A673 (cell line): ENCODE results near the gene ZNF488. TPM values are rescaled to one million over a fixed set of nuclear protein-coding genes. Genes with fewer than 3 reads are reported as not detected.

ENCODE experiments used
- BruUV-seq: library from RNA; stranded (reverse); fragments of 400-500 nt; replicated peaks from 2 replicates; lab custom pipeline; 2021; lab: Mats Ljungman, UMichigan
- CTCF ChIA-PET: fragments of 300-600 bp; sonication (Branson Sonifier 250); formaldehyde crosslinking; loops from one replicate; lab custom pipeline; 2022; ENCODE audit warnings: antibody characterized with exemption; lab: Charles Lee
- POLR2A ChIA-PET: fragments of 300-600 bp; sonication (Branson Sonifier 250); formaldehyde crosslinking; loops from one replicate; lab custom pipeline; 2022; ENCODE audit warnings: antibody characterized with exemption; ENCODE audit not compliant: low non-redundant PET; lab: Charles Lee
- DNase-seq: peaks from one replicate; pipeline ENCODE4 v3.0.0-alpha.2; 2015; ENCODE audit warnings: low spot score
- H3K27ac ChIP-seq: fragments of 200-600 bp; sonication (generic); 2 replicates; pipeline ENCODE4 v1.5.1; 2016; ENCODE audit warnings: mixed run types, low read depth, mild to moderate bottlenecking, mixed read lengths, antibody characterized with exemption, low read length; ENCODE audit not compliant: poor library complexity, severe bottlenecking
- H3K27me3 ChIP-seq: fragments of 200-600 bp; sonication (generic); replicated peaks from 2 replicates; pipeline ENCODE4 v1.6.1; 2017; ENCODE audit warnings: mixed run types, low read depth, mild to moderate bottlenecking, mixed read lengths, antibody characterized with exemption, low read length; ENCODE audit not compliant: insufficient read depth, poor library complexity
- H3K36me3 ChIP-seq: fragments of 200-600 bp; sonication (generic); 2 replicates; pipeline ENCODE4 v1.6.1; 2016; ENCODE audit warnings: mixed run types, mild to moderate bottlenecking, mixed read lengths, antibody characterized with exemption, low read length; ENCODE audit not compliant: insufficient read depth, poor library complexity, severe bottlenecking
- H3K4me1 ChIP-seq: fragments of 200-600 bp; sonication (generic); 2 replicates; pipeline ENCODE4 v1.6.1; 2017; ENCODE audit warnings: mixed run types, mild to moderate bottlenecking, mixed read lengths, antibody characterized with exemption, low read length; ENCODE audit not compliant: insufficient read depth, poor library complexity, severe bottlenecking
- H3K4me3 ChIP-seq: fragments of 200-600 bp; sonication (generic); 2 replicates; pipeline ENCODE4 v1.5.1; 2016; ENCODE audit warnings: low read depth, mixed run types, mild to moderate bottlenecking, mixed read lengths, low read length; ENCODE audit not compliant: poor library complexity, severe bottlenecking
- H3K9me3 ChIP-seq: fragments of 200-600 bp; sonication (generic); 2 replicates; pipeline ENCODE4 v1.6.1; 2016; ENCODE audit warnings: mixed run types, low read depth, mild to moderate bottlenecking, mixed read lengths, antibody characterized with exemption, low read length; ENCODE audit not compliant: poor library complexity, severe bottlenecking
- EZH2 ChIP-seq: fragments of 200-600 bp; sonication (generic); IDR thresholded peaks from 2 replicates; pipeline ENCODE4 v1.6.1; 2017; ENCODE audit warnings: borderline replicate concordance, low read depth, mild to moderate bottlenecking, mixed read lengths, antibody characterized with exemption, low read length; ENCODE audit not compliant: poor library complexity, severe bottlenecking
- intact Hi-C: fragments of 100-400 bp; cut with micrococcal nuclease; formaldehyde crosslinking; loops from one replicate; pipeline ENCODE4 v1.10.0; 2022; ENCODE audit not compliant: unreplicated experiment
- total RNA-seq: library from RNA; stranded (reverse); gene quantifications from 2 replicates; pipeline ENCODE4 v1.2.3, GENCODE V29; 2021
- TF ChIP-seq, protein P1 (sequence below): fragments of 300-800, 200-600 bp; sonication (generic); conservative IDR thresholded peaks from 2 replicates; pipeline ENCODE4 v1.5.1; 2017; ENCODE audit warnings: low read depth, mild to moderate bottlenecking, antibody characterized with exemption, low read length, moderate library complexity, mixed read lengths

Gene ZNF488
- total RNA-seq, 1 experiment from 2014 or later, result 0.09 TPM

DNA sequence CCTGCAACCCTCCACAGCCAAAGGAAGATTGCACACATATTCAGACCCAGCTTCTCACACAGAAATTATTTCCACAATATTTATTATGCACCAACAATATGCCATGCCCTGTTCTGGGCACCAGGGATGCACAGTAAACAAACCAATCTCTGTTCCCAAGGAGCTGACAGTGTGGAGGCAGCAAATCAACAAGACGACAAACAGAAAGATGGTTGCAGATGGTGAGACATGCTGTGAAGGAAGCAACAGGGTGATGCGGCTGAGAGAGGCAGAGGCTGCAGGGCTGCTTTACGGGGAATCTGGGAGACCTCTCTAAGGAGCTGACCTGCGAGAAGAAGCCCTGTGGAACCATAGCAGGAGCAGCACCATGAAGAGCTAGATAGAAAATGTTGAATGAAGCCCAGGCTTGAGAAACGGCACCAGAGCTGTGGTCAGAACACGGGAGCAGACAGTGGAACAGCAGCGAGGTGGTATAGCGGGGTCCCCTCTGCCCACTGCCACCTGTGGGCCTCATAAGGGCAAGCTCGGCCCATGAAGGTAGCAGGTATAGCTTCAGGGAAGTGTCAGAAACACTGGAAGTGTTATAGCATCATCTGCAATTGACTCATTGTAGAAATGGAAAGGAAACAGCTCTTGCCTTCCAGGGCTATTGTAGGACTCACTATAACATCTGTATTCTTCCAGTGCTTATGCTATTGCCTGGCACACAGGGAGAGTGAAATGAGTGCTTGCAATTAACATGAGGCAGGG, 18.5 kb downstream of the ZNF488 start:
- H3K4me3 ChIP-seq, result no peak overlapping the region
- no peak for TF ChIP-seq EZH2
- TF ChIP-seq, protein P1, sequence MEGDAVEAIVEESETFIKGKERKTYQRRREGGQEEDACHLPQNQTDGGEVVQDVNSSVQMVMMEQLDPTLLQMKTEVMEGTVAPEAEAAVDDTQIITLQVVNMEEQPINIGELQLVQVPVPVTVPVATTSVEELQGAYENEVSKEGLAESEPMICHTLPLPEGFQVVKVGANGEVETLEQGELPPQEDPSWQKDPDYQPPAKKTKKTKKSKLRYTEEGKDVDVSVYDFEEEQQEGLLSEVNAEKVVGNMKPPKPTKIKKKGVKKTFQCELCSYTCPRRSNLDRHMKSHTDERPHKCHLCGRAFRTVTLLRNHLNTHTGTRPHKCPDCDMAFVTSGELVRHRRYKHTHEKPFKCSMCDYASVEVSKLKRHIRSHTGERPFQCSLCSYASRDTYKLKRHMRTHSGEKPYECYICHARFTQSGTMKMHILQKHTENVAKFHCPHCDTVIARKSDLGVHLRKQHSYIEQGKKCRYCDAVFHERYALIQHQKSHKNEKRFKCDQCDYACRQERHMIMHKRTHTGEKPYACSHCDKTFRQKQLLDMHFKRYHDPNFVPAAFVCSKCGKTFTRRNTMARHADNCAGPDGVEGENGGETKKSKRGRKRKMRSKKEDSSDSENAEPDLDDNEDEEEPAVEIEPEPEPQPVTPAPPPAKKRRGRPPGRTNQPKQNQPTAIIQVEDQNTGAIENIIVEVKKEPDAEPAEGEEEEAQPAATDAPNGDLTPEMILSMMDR, result no peak
- POLR2A ChIA-PET, result no interaction called here

DNA sequence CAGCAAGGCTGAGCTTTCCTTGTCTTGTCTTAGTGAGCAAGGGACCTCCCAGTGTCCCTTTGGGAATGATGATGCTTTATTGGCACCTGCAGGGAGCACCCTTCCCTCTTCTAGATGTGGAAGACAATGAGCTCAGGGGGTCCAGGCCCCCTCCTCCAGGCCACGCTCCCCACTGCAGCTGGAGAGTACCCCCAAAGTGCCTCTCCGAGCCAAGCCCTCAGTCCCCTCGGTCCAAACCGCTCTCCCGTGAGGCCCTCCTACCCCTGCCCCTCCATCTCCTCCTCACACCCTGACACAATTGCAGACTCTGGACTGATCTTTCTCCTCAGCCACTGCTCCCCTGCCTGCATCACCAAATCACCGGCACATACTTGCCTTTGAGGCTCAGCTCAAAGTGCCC, 19.2 kb downstream of the ZNF488 start:
- intact Hi-C loops, result no loop called here
- Histone ChIP-seq H3K4me1 (no peaks in the 10 kb centered on the region), H3K4me3 (no peak overlapping the region), H3K27ac (no peak overlapping the region), H3K9me3 (no peaks in the 10 kb centered on the region), H3K36me3 (no peaks in the 10 kb centered on the region), H3K27me3 (no peaks in the 10 kb centered on the region)
- no peak for TF ChIP-seq EZH2
- TF ChIP-seq, protein P1, result no peak
- ChIA-PET CTCF (no interaction called here), POLR2A (no interaction called here)
- DNase-seq, result no peak
- no TSS peak for BruUV-seq

More for the DNA sequence above, 18.5 kb downstream of the ZNF488 start:
- intact Hi-C loops, result no loop called here
- CTCF ChIA-PET, result no interaction called here
- H3K36me3 ChIP-seq, result no peaks in the 10 kb centered on the region
- no peaks in the 10 kb centered on the region for H3K9me3 ChIP-seq
- no peaks in the 10 kb centered on the region for H3K4me1 ChIP-seq
- no peak for DNase-seq
- no peaks in the 10 kb centered on the region for H3K27me3 ChIP-seq
- BruUV-seq, result no TSS peak
- no peak overlapping the region for H3K27ac ChIP-seq

DNA sequence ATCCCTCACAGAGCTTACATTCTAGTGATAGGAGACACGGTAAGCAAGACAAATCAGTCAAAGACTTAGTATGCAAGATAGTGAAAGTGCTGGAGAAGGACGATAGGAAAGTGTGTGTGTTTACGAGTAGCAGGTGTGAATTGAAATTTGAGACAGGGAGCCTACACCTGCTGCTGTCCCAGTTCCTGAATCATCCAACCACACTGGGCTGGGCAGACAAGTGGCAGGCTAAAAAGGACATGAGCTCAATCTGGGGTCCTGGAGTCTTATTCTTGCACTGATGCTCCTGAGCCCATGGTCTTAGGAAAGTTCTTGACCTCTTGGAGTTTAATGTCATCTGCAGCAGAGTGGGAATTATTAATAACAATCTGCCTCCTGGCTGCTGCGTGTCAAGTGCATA, 19.7 kb downstream of the ZNF488 start:
- Histone ChIP-seq H3K4me3 (no peak overlapping the region), H3K9me3 (no peaks in the 10 kb centered on the region), H3K27me3 (no peaks in the 10 kb centered on the region), H3K36me3 (no peaks in the 10 kb centered on the region), H3K27ac (no peak overlapping the region), H3K4me1 (no peaks in the 10 kb centered on the region)
- ChIA-PET POLR2A (no interaction called here), CTCF (no interaction called here)
- TF ChIP-seq EZH2, result no peak
- TF ChIP-seq, protein P1, result no peak
- no TSS peak for BruUV-seq
- intact Hi-C loops, result no loop called here
- no peak for DNase-seq
